Left kidney (tissue), 2 donors: ENCODE data around the gene HRH3. TPM values are rescaled to one million over a fixed set of nuclear protein-coding genes. Genes with fewer than 3 reads are reported as not detected.

Experiments
- DNase-seq: peaks from one replicate; pipeline ENCODE4 v3.0.0-alpha.2; 2013
- polyA plus RNA-seq: library from polyadenylated mRNA; unstranded; fragments of 120-200 nt; gene quantifications from one replicate; pipeline ENCODE4 v1.2.1, GENCODE V29; 2013; ENCODE audit not compliant: insufficient read length

Gene HRH3
- polyA plus RNA-seq, 1 donor: 0.15 TPM

DNA sequence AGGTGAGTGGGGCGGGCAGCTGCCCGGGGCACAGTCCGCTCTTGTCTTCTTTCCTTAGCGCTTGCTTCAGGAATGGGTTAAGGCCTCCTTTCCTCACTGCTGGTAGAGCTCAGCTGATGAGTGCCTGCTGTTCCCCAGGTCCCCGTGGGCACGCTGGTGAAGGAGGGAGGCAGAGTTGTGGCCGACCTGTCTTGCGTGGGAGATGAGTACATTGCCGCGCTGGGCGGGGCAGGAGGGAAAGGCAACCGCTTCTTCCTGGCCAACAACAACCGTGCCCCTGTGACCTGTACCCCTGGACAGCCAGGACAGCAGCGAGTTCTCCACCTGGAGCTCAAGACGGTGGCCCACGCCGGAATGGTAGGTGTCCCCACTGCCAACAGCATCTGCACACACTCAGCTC lies 21.6 kb downstream of the HRH3 start:
- no peak for DNase-seq

DNA sequence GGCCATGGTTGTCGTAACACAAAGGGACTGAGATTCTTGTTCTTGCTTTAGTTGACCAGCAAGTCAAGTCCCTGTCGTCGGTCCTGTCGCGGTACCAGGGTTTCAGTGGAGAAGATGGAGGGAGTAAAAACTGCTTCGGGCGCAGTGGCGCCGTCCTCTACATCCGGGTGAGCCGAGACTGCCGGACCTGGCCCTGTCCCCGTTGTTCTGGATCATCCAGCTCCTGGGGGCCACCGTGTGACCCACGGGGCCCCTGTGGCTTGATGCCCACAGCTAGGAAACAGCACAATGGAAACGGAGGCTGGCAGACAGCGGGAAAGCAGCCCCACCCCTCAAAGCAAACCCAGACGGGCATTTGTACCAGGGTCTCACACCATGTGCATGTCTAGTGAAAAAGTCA lies 22.3 kb downstream of the HRH3 start:
- no peak for DNase-seq

DNA sequence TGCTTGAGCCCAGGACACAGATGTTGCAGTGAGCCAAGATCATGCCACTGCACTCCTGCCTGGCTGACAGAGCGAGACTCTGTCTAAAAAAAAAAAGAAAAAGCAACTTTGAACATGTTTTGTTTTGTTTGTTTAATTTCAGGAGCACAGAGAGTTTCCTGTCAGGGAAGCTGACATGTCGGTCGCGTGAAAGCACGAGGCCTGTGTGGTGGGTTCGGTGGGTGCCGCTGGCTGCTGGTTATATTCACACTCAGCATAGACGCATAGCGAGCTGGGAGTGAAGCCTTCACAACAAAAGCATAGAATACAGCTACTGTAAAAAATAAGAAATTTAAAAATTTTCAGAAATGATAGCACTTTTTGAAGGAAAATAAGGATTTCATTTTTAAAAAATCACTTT lies 22.8 kb downstream of the HRH3 start:
- no peak for DNase-seq

DNA sequence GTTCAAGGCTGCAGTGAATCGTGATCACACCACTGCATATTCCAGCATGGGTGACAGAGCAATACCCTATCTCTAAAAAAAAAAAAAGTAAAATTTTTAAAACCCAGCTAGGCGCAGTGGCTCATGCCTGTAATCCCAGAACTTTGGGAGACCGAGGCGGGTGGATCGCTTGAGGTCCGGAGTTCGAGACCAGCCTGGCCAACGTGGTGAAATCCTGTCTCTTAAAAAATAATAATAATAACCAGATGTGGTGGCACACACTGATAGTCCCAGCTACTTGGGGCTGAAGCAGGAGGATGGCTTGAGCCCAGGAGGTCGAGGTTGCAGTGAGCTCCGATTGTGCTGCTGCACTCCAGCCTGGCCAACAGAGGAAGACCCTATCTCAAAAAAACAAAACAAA lies 23.8 kb downstream of the HRH3 start:
- no peak for DNase-seq

DNA sequence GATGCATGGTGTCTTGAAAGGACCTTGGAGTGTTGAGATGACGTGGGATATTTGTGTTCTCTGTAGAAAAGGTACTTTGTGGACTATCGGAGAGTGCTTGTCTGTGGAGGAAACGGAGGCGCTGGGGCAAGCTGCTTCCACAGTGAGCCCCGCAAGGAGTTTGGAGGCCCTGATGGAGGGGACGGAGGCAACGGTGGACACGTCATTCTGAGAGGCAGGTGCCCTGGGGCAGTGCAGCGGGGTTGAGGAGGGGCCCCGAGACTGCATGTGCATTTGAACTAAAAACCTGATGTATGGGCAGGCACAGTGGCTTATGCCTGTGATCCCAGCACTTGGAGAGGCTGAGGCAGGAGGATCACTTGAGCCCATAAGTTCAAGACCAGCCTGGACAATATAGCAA lies 24.3 kb downstream of the HRH3 start:
- DNase-seq: no peak

DNA sequence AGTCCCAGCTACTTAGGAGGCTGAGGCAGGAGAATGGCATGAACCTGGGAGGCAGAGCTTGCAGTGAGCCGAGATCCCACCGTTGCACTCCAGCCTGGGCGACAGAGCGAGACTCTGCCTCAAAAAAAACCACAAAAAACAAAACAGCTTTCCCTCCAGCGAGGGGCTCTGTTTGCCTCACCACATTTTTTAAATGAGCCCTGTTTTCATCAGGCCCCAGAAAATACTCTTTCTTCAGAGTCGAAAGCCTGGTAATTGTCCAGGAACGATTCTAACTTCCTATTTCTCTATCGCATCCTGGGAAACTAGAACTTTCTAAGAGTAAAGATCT lies 25.0 kb downstream of the HRH3 start:
- no peak for DNase-seq

DNA sequence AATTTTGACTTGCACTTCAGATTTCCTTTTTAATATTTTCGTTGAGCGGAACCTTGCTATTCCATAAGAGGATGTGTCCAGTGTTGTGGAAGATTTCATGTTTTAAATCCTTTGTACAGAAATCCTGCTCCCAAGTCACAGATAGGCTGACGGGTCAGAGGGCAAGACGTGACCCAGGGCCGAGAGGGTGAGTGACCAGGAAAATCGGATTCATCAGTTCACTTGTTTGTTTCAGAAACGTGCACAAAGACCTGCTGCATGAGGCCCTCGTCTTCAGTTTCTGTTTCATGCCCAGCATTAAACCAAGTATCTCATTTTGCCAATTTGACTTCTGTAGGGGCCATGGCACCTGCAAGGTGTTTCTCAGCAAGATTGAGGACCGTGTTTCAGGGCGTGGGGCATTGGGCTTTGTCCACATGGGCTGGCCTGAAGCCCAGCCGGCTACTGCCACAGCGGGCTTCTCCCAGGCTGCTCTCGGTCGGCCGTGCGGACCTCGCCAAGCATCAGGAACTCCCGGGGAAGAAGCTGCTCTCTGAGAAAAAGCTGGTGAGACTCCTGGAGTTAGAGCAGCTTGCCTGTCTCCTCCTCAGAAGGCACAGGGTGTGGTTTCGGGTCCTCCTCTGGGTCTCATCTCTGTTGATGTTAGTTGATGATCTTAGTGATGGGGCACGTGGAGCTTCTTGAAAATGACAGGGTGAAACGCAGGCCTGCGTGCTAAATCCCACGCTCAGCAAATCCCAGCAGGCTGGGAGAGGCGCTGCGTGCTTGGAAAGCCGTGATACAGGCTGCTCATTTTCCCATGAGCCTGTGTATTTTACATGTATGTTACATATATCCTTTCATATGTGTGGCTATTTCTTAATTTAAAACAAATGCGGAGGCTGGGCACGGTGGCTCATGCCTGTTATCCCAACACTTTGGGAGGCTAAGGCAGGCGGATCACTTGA lies 26.7 kb downstream of the HRH3 start:
- DNase-seq: no peak

DNA sequence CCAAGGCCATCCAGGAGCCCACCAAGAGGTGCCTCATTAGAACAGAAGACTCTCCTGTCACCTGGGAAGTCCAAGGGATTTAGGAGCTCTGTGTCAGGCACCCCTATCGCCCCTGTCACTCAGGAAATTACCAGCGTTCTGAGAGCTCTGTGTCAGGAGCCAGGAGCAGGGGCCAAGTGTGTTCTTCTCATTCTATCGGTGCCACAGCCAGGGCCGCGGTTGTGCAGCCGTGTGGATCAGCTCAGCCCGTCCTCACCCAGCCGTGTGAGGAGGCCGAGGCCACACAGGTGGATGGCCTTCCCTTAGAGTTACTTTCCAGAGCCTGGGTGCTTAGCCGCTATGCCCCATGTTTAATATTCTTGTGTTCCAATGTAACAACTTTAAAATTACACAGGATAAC lies 27.4 kb downstream of the HRH3 start:
- DNase-seq: no peak

DNA sequence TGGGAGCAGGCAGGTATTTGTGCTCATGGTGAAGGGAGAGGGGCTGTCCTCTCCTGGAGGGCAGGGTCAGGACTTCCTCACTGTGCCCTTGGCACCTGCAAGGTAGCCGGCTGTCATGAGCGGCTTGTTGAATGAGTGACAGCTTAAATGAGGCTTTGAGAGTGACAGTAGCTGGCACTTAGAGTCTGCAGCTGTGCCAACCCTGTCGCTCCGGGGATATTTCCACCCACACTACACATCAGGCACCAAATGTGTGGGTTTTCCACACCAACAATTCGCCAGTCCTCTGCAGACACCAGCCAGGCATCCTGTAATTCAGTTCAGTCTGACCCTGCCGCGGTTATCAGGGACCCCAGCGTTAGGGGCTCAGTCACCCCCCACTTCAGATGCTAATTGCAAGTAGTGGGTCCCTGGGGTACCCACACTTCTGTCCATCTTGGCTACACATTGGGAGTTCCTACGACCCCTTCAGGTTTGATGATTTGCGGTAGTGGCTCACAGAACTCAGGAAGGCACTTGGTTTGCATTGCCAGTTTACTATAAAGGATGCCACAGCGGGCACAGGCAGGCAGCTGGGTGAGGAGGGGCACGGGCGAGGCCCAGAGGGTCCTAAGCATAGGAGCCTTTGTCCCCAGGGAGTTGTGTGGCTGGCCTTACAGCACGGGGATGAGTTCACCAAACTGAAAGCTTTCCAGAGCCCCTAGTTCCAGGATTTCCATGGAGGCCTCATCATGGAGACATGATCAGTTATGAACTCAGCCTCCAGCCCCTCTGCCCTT lies 28.1 kb downstream of the HRH3 start:
- DNase-seq: no peak

DNA sequence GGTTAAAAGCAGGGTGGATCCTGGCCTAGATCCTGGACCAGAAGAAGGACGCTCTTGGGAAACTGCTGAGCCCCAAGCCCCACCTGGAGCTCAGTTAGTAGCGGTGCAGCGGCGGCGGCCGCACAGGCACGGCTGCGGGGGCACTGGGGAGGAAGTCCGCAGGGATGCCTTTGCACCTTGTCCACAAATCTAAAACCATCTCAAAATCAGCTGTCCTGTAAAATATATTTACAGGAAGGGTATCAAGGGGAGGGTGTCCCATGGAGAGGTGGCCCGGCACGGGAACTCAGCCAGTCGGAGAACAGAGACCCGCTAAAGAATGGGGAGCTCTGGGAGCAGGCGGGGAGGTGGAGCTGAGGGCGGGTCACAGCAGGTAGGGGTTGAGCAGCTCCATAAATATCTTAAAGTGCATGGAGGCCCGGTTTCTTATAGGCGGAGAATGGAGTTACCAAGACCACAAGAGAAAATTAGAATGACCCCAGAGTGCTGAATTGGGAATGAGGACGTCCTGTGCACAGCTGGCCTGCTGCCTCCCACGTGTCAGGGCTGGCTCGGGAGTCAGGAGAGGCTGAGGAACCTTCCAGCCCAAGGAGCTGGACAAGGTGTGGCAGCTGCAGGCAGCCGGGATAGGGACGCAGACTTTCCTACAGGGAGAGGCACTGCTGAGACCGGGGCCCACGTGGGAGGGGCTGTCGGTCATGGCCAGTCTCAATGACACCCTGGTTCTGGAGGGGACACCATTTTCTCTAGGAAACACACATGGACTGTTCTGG lies 29.3 kb downstream of the HRH3 start:
- no peak for DNase-seq

DNA sequence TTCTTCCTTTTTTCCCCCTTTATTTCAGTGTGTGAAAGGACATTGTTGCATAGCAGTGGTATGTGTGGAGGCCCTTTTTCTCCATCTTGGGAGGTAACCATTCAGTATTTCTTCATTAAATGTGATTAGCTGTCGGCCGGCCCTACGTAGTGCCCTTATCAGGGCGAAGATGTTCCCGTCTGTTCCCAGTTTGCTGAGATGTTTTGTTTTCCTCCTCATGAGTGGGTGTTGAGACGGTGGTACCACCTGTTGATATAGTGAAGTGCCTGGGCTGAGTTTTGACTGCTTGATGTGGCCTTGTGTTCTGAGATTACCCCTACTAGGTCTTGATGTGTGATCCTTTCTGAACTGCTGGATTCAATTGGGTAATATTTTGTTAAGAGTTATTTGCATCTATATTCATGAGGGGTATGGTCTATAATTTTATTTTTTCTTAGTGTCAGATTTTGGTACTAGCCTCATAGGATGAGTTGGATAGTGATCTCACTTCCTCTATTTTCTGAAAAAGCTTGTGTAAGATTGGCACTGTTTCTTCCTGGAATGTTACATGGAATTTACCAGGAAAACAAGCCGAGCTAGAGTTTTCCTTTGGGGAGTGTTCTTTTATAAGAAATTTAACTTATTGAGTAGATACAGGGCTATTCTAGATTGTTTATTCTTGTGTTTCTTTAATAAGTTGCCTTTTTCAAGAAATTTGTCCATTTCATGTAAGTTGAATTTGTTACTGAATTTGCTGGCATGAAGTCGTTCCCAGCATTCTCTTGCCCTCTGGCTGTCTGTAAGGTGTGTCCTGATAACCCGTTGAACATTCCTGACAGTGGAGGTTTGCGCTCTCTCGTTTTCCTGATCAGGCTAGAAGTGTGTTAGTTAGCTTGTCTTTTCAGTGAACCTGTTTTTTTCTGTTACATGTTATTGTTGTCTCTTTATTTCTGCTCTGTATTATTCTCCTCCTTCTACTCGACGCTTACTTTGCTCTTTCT lies 32.9 kb downstream of the HRH3 start:
- no peak for DNase-seq

DNA sequence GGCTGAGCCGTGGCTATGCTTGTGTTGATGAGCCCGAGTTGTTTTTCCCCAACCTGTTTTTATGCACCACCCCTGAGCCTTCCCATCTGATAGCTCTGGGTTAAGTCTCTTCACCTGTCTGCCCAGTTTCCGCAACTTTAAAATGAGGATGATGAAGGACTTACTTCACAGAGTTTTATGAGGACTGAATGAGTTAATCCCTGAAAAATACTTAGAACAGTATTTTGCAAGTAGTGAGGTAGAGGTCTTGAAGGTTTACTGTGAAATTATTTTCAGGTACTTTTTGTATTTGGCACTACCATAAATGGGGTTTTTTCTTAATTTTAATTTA lies 34.0 kb downstream of the HRH3 start:
- DNase-seq: no peak

DNA sequence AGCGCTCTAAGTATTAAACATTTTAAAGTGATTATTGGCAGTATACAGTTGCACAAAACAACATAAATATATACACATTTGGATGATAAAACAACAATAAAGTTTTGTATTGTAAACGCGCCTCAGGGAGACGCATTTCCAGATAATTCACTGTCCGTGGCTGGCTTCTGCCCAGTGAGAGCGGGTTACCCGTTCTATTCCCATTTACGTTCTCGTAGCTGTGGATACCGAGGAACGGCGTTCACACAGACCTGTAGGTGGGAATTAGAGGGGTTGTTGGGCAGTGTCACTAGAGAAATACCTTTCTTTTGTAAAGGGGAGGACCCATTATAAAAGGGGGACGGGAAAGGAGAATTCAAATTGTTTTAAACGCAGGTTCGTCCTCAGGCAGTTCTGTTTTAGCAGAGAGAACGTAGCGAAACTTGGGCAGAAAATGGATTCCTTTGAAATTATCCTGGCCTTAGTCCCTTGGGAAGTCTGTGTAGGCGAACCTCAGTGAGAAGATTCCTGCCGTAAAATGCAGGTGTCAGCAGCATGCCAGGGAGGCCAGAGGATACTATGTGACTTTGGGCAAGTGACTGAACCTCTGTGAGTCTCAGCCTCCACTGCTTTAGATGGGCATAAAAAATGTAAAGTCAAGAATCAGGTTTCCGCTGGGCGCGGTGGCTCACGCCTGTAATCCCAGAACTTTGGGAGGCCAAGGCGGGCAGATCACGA lies 36.5 kb downstream of the HRH3 start:
- DNase-seq: no peak

DNA sequence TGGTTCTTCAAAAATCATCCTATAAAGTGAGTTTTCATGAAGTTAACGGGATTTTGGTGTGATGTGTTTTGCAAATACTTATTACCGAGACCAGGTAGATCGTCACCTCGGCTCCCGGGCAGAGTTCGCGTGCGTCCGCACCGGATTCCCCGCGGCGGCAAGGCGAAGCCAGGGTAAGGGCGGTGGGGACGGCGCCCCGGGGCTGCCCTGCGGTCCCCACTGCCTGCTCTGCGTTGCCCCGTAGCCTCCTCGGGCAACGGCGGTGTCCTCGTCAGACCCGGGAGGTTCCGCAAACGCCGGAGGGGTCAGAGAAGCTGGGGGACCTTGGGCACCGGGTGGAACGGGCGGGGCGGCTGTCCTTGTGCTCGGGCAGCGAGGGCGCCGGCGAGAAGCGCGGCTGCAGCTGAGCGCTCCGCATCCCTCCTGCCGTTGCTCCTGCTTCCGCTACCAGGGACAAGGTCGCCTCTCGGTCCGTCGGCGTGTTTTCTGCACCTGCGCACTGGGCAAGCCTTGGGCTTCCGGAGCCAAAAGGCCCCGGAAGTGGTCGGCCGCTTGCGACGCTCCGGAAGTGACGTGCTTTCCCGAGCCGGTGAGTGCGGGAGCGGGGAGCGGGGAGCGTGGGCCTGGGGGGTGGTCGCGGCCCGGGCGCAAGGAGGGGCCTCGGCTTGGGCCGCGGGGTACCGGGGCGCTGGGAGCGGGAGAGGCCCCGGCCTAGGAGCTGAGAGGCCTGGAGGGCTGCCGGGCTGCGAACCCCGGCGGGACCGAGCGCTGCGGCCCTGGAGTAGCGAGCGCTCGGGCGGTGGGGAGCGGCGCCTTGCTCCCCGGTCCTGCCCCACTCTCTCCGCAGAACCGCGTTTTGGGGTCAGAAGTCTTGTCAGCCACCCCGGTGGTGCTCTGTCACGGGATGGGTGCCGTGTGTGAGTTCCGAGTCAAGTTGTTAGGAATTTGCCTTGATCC lies 37.3 kb downstream of the HRH3 start, which contains the start of gene MTG2:
MTG2 (plus strand) TSS at position 560 of the 957 bp plus-strand sequence. CDS start 10,393 bp downstream, outside the sequence.
- peak; percentile 95 for DNase-seq

DNA sequence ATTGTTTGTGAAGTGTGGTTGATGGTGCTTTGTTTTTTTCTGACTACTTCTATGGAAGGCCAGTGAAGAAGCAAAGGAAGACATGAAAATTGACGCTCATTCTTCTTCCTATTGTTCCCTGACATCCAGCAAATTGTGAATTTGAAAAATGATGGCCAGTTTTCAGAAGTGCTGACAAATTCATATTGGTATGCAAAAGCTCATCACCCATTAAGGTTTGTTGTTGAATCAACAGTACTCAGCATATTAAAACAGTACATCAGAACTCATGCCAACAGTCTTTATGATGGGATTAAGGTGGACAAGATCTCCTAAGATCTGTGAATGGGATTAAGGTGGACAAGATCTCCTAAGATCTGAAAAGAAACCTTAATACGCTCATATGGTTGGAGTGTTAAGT lies 38.3 kb downstream of the HRH3 start:
- no peak for DNase-seq

DNA sequence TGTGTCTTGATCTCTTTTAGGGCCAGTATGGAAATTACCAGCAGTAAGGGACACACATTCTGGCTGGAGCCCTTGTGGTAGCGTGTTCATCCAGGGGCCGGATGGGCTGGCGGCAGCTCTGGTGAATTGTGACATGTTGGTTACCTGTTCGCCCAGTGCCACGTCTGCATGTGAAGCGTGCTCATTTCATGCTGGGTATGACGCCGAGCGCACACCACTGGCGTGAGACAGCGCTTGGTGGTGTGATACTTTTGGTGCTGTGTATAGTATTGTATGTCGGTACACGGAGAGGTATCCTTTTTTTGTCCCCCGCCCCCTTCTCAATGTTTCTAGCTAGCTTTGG lies 40.9 kb downstream of the HRH3 start:
- no peak for DNase-seq

DNA sequence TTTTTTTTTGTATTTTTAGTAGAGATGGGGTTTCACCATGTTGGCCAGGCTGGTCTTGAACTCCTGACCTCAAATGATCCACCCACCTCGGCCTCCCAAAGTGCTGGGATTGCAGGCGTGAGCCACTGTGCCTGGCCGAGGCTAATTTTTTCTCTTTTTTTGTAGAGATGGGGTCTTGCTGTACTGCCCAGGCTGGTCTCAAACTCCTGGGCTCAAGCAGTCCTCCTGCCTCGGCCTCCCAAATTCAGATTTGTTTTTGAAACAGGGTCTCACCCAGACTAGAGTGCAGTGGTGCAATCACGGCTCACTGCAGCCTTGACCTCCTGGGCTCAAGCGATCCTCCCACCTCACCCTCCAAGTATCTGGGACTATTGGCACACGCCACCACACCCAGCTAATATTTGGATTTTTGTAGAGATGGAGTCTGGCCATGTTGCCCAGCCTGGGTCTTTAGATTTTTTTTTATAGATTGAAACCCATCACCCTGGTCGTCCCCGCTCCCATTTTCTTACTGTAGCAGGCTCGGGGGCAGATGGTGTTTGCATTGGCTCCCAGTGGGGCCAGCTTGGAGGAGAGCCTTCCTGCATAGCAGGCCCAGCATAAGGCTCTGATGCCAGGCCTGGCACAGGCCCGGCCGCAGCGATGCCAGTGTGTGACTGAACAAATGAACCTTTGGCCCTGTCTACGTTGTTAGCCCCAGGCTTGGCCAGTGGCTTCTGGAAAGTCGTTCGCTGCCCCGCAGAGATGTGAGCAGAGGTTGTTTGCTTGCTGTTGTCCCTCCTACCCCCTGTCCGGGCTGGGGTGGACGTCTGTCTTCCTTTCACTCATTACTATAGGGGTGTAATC lies 41.5 kb downstream of the HRH3 start:
- DNase-seq: no peak

DNA sequence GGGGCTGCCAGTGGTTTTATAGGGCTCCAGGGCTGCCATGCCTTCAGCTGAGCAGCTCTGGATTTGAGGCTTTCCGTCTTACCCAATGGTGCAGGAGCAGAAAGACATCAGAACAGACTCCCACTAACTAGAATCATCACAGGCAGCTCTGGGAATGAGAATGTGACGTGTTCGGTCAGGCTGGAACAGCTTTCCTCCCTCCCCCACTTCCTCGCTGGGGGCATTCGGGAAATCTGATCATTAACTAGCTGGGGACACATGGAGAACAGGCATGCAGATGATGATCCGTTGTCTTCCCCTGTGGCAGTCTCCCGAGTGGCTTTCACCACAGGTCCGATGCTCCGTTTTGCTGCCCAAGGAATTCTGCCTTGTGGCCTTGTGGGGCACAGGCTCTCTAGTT lies 42.8 kb downstream of the HRH3 start:
- no peak for DNase-seq

DNA sequence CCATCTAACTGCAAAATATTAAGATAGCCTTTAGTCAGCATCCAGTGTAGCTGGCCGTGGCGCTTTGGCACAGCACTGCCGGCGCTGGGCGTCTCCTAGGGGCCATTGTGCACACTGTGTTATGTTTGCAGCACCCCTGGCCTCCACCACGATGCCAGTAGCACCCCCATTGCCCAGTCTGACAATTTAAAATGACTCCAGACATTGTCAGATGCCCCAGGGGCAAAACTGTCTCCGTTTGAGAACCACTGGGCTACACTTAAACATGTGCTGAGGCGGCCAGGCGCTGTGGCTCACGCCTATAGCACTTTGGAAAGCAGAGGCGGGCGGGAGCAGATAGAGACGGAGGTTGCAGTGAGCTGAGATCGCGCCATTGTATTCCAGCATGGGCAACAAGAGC lies 43.2 kb downstream of the HRH3 start:
- no peak for DNase-seq
